NCI-H2196 (cell line): Measurements from ENCODE around the gene SPC25.
A peak's percentile ranks its signal among the peaks of the same experiment; 100 is the strongest.

Experiments
- DNase-seq: peaks from one replicate; lab custom pipeline; 2025; ENCODE audit not compliant: unreplicated experiment; lab: John Stamatoyannopoulos, UW

Gene SPC25

DNA sequence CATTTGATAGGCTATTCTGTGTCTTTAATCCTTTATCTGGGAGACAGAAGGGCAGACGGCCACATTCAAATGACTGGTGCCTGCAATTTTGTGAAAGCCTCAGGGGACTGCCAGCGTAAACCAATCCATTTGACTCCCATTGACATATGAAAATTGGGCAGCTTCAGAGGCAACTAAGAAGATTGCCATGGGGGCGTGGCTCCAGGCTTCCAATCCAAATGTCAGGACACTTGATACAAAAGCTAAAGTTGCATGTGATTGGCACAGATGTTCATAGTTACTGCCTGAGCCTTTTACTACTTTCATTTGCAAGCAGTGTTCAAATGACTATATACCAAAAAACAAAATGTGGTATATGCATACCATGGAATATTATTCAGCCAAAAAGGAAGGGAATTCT, 42.0 kb downstream of the SPC25 start:
- peak; percentile 26 for DNase-seq

DNA sequence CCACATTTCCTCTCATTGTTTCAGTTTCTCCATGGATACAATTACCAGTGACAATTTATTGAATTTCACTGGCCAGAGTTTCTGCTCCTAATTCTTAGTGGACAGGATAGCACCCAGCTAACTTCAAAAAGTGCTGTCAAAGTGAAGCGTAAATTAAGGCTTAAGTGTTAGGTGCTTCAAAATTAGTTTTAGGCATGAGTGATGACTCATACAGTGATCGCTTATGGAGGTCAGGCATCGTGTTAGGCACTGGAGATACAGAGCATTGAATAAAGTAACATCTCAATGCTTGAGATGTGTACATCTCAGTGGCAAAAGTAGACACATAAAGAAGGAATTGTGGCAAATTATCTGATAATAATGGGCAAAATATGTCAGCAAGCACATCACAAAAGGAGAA, 47.0 kb downstream of the SPC25 start:
- no peak for DNase-seq

DNA sequence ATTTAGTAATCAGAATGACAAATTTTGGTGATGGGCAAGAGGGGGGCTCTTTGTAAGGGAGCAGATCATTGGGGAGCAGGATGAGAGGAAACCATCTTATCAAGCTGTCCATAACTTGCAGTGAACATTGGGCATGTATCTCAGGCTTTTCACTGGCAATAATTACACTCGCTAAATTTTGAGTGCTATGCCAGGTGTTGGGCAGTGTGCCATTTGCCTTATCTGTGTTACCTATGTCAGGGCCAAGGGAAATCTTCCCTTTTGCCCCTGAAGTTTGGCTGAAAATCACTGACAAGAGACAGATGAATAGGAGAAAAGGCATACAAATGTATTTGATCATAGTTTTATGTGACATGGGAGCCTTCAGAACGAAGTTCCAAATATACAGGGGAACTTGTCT, 48.8 kb downstream of the SPC25 start:
- peak; percentile 19 for DNase-seq

DNA sequence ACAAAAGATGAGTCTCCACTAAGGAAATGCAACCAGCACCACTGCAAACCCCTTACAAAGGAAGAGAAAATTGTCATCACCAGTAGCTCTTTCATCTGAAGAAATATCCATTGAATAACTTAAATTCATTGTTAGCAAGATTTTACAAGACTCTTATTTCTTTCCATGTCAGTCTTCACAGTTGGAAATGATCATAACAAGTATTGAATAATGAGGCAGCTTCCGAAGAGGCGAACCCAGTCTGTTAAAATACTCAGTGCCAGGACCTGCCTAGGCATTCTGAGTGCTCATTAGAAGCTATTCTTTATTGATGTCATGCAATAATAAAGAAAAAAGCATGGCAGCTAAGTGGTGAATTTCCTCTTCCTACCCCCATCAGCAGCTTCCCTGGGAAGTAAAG, 54.3 kb downstream of the SPC25 start:
- DNase-seq, result no peak

DNA sequence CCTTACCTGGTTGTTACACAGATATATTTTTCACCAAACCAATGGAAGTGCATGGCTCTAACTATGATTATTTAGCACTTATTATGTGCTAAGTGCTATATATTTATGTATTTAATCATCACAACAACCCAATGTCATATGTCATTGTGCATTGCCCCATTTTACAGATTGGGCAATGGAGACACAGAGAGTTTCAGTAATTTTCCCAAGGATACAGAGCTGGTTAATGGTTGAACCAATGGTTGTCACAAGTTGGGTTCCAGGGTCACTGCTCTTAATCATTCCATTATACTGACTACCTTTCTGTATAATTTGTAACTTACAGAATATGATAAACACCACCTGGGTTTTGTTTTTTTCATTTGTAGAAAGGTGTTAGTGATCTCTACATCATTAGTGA, 58.6 kb downstream of the SPC25 start:
- no peak for DNase-seq

DNA sequence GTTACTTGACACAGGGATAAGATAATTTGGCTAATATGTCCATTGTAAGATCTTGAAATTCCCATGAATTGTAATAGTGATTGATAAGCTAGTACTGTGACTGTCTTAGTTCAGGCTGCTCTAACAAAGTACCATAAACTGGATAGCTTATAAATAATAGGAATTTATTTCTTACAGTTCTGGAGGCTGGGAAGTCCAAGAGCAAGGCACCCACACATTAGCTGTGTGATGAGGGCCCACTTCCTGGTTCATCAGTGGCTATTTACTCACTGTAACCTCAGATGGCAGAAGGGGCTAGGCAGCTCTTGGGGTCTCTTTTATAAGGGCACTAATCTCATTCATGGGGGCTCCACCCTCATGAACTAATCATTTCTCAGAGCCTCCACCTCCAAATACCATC, 59.3 kb downstream of the SPC25 start:
- DNase-seq, result no peak

DNA sequence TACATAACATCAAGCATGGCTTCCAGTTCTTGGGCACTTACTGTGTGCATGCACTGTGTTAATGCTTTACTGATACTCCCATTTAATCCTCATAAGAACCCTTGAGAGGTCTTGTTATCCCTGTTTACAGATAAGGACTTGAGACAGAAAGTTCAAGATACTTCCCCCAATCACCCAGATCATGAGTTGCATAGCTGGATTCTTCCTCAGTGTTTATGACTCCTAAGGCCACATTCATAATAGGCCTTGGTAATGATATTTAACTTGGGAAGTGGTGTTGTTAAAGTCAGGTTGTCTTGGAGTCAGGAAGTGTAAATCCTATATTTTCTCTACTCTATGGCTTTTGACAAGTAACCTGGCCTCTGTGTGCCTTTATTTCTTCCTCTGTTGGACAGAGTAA, 65.1 kb downstream of the SPC25 start:
- no peak for DNase-seq

DNA sequence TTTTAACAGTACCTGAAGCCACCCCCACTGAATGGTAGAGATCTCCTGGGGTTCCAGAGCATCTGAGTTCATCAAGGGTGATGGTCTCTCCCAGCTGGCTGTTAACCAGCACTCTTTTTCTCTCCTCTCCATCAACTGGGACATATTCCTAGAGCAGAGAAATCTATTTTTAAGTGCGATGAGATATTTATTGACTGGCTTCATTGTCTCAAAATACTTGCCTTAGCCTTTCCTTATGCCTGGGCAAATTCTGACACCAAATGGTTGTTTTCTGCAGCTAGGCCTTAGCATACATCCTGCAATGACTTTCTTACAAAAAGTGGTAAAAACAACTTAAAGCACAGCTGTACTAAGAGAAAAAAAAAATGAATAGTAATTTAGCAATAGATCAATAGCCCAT, 68.2 kb downstream of the SPC25 start:
- no peak for DNase-seq

DNA sequence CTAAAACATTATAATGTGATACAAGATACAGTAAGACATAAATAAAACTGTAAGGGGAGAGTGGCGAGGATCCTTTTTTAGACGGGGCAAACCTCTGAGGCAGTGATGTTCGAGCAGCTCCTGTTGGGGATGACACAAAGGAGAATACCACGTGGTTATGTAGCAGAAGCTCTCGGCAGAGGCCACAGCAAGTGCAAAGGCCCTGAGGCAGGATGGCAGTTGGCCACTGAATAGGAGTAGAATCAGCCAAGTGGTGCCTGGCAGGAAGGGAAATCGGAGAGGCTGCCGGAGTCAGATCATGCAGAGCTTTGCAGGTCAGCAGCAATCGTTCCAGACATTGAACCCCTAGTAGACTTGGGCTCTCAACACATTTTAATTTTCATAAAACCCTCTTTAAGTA, 68.7 kb downstream of the SPC25 start:
- DNase-seq, result no peak
